Measurements from ENCODE around the gene ATF7IP2. TPM values are rescaled to one million over a fixed set of nuclear protein-coding genes. Genes with fewer than 3 reads are reported as not detected.

Gene ATF7IP2
- total RNA-seq, 4 donors from 2014 or later, result 5.1 to 12.2 (median 8.4) TPM

DNA sequence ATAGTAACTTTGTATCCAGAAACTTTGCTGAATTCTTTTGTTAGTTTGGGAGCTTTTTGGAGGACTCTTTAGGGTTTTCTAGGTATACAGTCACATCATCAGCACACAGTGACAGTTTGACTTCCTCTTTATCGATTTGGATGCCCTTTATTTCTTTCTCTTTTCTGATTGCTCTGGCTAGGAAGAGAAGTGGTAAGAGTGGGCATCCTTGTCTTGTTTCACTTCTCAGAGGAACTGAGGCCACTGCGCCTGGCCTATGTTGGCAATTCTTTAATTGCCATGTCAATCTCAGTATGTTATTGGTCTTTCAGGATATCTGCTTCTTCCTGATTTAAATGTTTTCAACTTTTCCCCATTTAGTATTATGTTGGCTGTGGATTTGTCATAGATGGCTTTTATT is 24.6 kb downstream of the ATF7IP2 start:
- TF ChIP-seq, protein P1, sequence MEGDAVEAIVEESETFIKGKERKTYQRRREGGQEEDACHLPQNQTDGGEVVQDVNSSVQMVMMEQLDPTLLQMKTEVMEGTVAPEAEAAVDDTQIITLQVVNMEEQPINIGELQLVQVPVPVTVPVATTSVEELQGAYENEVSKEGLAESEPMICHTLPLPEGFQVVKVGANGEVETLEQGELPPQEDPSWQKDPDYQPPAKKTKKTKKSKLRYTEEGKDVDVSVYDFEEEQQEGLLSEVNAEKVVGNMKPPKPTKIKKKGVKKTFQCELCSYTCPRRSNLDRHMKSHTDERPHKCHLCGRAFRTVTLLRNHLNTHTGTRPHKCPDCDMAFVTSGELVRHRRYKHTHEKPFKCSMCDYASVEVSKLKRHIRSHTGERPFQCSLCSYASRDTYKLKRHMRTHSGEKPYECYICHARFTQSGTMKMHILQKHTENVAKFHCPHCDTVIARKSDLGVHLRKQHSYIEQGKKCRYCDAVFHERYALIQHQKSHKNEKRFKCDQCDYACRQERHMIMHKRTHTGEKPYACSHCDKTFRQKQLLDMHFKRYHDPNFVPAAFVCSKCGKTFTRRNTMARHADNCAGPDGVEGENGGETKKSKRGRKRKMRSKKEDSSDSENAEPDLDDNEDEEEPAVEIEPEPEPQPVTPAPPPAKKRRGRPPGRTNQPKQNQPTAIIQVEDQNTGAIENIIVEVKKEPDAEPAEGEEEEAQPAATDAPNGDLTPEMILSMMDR (IDR thresholded peaks at IDR 0.05; ENCODE audit: low read depth), result no peak

DNA sequence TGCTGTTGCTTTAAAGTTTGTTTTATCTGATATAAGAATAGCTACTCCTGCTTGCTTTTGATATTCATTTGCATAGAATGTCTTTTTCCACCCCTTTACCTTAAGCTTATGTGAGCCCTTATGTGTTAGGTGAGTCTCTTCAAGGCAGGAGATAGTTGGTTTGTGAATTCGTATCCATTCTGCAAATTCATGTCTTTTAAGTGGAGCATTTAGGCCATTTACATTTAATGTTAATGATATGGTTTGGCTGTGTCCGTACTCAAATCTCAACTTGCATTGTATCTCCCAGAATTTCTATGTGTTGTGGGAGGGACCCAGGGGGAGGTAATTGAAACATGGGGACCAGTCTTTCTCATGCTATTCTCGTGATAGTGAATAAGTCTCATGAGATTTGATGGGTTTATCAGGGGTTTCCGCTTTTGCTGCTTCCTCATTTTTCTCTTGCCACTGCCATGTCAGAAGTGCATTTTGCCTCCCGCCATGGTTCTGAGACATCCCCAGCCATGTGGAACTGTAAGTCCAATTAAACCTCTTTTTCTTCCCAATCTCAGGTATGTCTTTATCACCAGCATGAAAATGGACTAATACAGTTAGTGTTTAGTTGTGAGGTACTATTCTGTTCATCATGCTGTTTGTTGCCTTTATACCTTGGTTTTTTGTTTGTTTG is 27.2 kb downstream of the ATF7IP2 start:
- TF ChIP-seq, protein P1 (IDR thresholded peaks at IDR 0.05; ENCODE audit: low read depth), result no peak

DNA sequence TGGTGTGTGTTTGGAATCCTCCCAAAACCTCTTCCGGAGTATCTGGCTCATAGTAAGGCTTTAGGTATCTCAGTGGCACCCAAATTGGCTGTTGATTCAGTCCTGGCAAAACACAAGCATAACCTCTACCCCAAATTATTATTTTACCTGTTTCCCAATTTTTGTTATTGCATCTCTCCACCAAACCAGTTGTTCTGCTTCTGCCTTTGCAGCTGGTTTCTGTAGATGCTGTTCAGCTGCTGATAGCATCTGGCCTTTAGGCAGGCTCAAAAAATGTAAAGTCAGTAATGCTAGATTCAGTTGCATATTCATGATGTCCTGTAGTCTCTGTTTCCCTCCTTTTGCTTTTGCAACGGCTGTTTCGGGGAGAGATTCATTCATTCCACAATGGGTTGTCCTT is 33.8 kb downstream of the ATF7IP2 start:
- TF ChIP-seq, protein P1 (IDR thresholded peaks at IDR 0.05; ENCODE audit: low read depth), result no peak

DNA sequence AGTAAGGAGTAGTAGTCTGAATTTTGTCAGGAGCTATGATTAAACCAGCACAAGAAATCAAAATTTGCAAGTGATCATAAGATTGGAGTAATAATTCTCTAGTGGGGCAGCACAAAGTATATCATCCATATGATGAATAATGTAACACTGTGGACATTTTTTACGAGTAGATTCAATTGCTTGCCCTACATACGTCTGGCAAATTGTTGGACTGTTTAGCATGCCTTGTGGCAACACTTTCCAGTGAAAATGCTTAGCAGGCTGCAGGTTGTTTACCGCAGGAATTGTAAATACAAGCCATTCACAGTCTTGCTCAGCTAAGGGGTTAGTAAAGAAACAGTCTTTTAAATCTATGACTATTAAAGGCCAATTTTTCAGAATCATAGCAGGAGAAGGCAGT is 35.7 kb downstream of the ATF7IP2 start:
- TF ChIP-seq, protein P1 (IDR thresholded peaks at IDR 0.05; ENCODE audit: low read depth), result no peak

DNA sequence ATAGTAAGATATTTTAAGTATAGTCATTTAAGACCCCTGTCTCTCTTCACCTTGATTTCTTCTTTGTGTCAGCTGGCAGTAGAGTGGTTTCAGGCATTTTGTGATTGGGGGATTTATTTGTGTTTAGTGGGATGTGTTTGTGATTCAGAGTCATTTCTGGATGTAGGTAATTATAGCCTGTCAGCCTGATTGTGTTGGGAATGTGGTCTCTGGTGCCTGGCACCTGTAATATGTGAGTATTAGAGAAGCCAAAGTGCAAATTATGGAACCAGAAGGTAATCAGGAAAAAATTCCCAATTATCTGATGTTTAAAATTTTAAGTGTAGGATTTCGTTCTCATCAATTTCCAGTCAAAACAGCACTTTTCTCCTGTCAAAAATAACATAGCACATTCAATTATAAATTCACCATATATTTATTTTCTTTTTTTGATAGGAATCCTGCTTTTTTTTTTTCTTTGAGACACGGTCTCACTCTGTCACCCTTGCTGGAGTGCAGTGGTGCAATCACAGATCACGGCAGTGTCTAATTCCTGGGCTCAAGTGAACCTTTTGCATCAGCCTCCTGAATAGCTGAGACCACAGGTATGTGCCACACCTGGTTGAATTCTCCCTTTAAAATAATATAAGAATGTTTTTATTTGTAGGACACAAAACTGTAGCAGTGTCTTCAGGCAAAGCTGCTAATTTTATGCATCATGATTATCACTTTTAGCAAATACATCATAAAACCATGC is 42.7 kb downstream of the ATF7IP2 start:
- TF ChIP-seq, protein P1 (IDR thresholded peaks at IDR 0.05; ENCODE audit: low read depth), result no peak

DNA sequence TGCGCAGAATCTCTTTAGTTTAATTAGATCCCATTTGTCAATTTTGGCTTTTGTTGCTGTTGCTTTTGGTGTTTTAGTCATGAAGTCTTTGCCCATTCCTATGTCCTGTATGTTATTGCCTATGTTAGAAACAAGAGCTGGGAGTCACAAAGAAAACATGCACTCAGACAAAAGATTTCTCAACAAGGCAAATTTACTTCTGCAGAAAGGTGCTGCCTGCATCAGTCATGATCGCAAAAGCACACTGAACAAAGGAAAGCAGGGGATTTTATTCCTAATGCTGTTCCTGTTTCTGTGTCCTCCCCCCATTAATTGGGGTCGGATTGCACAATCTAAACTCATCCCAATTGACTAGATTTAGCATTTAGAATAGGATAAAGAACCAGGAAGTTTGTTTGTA is 55.9 kb downstream of the ATF7IP2 start:
- TF ChIP-seq, protein P1 (IDR thresholded peaks at IDR 0.05; ENCODE audit: low read depth), result no peak

DNA sequence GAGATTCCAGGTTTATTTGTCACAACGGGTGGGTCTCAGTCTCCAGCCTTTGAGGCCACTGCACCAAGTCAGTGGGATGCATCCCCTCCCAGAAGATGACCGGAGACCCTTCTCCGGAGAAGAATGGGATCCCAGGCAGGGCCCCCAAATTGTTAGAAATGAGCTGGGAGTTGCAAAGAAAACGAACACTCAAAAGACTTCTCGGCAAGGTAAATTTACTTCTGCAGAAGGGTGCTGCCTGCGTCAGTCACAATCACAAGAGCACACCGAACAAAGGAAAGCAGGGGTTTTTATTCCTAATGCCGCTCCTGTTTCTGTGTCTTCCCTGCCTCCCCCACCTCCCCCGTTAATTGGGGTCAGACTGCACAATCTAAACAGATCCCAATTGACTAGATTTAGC is 61.4 kb downstream of the ATF7IP2 start:
- TF ChIP-seq, protein P1 (IDR thresholded peaks at IDR 0.05; ENCODE audit: low read depth), result no peak

Measured in subcutaneous adipose tissue (tissue), 4 donors.